PFSK-1 (cell line): ENCODE measurements around the gene ESPN.

Source experiments
- POLR2AphosphoS5 ChIP-seq: IDR thresholded peaks from 2 replicates; pipeline ENCODE4 v1.6.1; 2012; ENCODE audit warnings: low read depth, mild to moderate bottlenecking, control low read depth, low read length, moderate library complexity
- TF ChIP-seq, protein P1 (sequence below), 2 experiments: IDR thresholded peaks; 2 replicates each; pipeline versions ENCODE4 v1.6.1 to v1.8.0; 2011 to 2012; ENCODE audit warnings: low read depth in 2 of 2, low read length in 2 of 2, control low read depth in 1 of 2, inconsistent platforms in 1 of 2, mild to moderate bottlenecking in 1 of 2, moderate library complexity in 1 of 2; ENCODE audit not compliant: insufficient read depth in 1 of 2

DNA sequence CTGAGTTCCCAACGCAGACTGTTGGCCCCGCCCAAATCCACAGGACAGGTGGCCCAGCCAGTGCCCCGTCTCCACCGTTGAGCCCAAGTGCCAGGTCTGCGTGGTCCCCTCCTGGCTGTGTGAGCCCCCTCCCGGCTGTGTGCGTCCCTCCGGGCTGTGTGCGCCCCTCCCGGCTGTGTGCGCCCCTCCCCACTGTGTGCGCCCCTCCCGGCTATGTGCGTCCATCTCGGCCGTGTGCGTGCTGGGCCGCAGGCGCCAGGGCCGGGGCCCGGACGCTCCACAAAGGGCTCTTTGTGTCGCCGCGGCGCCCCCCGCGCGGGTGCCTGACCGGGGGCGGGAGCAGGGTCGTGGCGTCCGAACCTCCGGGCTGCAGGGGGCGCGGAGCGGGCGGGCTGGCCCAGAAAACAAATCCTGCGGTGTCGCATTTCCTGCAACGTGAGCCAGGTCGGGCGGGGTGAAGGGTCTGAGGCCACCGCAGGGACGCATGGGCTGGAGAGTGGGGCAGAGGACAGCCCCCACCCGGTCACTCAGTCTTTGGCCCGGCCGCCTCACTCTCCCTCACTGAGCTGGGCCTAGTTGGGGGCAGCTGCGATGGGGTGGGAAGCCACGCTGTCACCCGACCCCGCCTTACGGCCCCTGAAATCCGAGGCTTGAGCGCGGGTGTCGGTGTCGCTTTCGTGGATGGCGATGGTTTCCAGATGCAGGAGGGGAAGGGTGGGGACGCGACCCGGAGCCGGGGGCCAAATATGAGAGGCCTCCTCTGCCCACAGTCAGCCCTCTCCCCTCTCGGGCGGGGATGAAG lies 22.6 kb downstream of the ESPN start:
- no peak for TF ChIP-seq POLR2AphosphoS5
- TF ChIP-seq, protein P1, sequence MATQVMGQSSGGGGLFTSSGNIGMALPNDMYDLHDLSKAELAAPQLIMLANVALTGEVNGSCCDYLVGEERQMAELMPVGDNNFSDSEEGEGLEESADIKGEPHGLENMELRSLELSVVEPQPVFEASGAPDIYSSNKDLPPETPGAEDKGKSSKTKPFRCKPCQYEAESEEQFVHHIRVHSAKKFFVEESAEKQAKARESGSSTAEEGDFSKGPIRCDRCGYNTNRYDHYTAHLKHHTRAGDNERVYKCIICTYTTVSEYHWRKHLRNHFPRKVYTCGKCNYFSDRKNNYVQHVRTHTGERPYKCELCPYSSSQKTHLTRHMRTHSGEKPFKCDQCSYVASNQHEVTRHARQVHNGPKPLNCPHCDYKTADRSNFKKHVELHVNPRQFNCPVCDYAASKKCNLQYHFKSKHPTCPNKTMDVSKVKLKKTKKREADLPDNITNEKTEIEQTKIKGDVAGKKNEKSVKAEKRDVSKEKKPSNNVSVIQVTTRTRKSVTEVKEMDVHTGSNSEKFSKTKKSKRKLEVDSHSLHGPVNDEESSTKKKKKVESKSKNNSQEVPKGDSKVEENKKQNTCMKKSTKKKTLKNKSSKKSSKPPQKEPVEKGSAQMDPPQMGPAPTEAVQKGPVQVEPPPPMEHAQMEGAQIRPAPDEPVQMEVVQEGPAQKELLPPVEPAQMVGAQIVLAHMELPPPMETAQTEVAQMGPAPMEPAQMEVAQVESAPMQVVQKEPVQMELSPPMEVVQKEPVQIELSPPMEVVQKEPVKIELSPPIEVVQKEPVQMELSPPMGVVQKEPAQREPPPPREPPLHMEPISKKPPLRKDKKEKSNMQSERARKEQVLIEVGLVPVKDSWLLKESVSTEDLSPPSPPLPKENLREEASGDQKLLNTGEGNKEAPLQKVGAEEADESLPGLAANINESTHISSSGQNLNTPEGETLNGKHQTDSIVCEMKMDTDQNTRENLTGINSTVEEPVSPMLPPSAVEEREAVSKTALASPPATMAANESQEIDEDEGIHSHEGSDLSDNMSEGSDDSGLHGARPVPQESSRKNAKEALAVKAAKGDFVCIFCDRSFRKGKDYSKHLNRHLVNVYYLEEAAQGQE (IDR thresholded peaks at IDR 0.05; ENCODE audit: insufficient read depth in 1 of 2, low read depth in 2 of 2, low read length in 2 of 2) = no peak
